Adrenal gland (tissue), 5 donors: ENCODE results near the gene CHM.

Experiments used
- CTCF ChIP-seq, 6 experiments: fragments of 450-650 bp in 4 of 6; fragments of 200-600 bp in 2 of 6; sonication (generic) in 1 of 6; IDR thresholded peaks; 1 replicate in 5 of 6; 2 replicates in 1 of 6; pipeline versions ENCODE4 v1.5.1 to v1.8.0; 2016 to 2021; ENCODE audit warnings: antibody characterized with exemption in 6 of 6, mild to moderate bottlenecking in 2 of 6, moderate library complexity in 1 of 6
- POLR2A ChIP-seq, 2 donors: fragments of 450-650 bp; IDR thresholded peaks; one replicate each; pipeline ENCODE4 v1.6.1; 2017; ENCODE audit warnings: antibody characterized with exemption in 2 of 2, mild to moderate bottlenecking in 2 of 2, moderate library complexity in 1 of 2
- donor health status: DM: no; HTN: no; CAD: no.

- no peak for TF ChIP-seq CTCF (IDR thresholded peaks at IDR 0.05)
- no peak for TF ChIP-seq POLR2A (IDR thresholded peaks at IDR 0.05)
These were observed 149.8 kb downstream of the CHM start for GRCh38 chrX:85897362-85898126.
